HG03439 (cell line): ENCODE data around the gene OR8D1.

Experiments
- ATAC-seq: cut with Tn5 transposase; IDR thresholded peaks from one replicate; pipeline ENCODE4 v1.9.1; 2021; ENCODE audit warnings: mild to moderate bottlenecking, moderate library complexity; ENCODE audit not compliant: unreplicated experiment

The OR8D1 gene

DNA sequence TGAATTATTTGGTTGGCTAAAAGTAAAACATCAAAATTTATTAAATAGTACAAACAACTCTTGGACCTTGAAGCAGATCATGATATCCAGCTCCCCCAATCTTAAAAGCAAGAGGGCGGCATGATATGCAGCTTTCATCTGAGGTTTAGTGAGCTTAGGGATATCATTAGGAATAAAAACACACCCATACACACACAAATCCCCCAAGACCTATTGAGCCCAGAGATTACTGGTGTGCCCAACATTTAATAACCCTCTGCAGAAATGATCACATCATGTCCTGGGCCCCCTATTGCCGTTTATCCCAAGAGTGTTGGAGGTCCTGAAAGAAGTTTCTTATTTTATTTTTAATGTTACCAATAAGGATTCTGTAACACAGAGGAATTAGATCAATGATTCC, at the start of gene OR8D1:
OR8D1 (minus strand) TSS at position 101 of the 400 bp plus-strand sequence. CDS start 3,183 bp downstream, outside the sequence.
- no peak for ATAC-seq

DNA sequence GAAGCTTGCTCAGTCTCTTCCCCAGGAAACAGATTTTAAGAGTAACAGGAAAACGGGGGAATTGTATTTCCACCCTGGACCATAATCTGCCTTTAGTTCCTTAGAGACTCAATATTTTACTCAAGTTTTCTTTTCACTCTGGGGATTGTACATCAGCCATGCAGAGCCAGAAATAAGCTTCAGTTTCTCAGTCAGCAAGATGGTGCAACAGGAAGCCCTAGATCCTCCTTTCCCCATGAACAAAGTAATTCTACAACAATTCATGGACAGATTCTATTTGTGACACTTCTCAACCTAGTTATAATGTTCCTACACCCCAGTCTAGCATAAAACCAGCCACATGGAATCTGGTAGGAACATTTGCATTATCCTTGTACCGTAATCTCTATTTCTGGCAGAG, 45.8 kb upstream of the OR8D1 start:
- ATAC-seq = no peak

DNA sequence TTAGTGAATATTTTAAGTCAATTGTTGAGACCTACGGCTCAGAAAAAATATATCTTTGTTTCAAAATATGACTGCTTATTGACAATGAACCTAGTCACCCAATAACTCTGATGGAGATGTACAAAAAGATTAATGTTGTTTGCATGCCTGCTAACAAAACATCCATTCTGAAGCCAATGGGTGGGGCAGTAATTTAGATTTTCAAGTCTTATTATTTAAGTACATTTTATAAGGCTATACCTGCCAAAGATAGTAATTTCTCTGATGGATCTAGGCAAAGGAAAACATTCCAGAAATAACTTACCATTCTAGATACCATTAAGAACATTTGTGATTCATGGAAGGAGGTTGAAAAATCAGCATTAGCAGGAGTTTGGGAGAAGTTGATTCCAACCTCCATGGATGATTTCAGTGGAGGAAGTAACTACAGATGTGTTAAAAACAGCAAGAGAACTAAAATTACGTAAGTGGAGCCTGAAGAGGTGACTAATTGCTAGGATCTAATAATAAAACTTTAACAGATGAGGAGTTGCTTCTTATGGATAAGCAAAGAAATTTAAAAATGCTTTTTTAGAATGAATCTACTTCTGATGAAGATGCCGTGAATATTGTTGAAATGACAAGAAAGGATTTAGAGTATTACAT, 32.7 kb upstream of the OR8D1 start:
- ATAC-seq = no peak

DNA sequence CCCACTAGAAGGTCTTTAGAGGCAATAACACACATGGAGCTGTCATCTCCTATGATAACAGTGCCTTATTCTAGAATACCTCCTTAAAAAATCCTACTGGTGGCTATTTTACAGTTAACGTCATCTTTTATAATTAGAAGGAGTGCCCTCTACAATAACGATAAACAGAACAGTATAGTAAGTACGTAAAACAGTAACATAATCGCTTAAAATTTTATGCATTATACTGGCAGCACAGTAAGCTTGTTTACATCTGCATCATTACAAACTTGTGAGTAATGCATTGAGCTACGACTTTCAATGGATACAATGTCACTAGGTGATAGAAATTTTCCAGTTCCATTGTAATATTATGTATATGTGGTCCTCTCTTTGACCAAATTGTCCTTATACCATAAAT, 30.6 kb upstream of the OR8D1 start:
- no peak for ATAC-seq

DNA sequence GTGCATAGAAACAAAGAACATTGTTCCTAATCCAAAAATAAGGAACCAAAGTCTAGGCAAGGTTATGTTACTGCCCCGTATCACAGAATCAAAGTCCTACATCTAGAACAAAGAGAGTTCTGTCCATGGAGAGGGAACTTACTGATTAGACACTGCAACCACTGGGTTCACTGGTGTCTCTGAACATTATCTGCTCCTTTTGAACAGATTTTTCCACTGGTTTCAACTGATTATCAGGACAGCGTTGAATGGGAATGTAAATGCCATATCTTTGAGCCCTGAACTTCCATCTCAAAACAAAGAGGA, 26.3 kb upstream of the OR8D1 start:
- ATAC-seq = no peak

DNA sequence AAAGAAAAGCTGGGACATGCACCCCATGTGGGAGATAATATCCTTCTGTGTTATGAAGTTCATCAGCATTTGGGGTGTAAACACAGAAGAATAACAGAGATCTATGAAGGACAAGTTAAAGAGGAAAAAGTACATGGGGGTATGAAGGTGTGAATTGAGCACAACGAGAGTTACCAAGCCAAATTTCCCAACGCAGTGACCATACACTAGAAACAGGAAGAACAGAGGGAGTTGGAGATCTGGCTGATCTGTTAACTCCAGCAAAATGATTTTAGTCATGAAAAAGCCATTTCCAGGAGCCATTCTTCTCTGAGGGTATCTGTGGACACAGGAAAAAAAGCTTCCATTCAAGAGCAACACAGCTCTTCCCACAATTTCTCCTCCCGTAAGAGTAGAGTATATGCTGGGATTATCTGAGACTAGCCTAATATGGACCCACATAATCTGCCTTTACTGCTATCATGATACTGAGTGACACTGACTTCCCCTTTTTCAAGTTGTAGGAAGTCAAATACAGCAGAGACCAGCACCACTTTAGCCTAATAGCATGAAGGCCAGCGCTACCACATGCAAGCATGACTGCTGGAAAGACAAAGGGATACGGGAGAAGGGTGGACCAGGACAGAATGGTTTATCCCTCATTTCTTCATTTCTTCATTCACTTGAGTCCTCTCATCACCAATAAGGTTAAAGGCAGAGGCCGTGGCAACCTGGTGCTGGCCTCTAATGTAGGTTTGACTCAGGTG, 25.8 kb upstream of the OR8D1 start:
- no peak for ATAC-seq

DNA sequence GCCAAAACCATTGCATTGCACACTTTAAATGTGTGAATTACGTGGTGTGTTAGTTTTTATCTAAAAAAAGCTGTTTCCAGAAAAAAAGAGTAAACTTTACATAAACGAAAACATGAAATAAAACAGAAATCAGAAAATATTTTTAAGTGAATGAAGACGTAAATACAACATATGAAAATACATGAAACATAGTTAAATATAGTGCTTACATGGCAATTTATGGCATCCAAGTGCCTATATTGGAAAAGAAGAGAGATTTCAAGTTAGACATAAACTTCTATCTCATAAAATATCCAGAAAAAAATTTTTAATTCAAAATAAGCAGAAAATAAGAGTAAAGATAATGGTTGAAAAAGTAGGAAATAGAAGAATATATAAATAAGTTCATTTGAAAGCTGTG, 18.1 kb upstream of the OR8D1 start:
- no peak for ATAC-seq

DNA sequence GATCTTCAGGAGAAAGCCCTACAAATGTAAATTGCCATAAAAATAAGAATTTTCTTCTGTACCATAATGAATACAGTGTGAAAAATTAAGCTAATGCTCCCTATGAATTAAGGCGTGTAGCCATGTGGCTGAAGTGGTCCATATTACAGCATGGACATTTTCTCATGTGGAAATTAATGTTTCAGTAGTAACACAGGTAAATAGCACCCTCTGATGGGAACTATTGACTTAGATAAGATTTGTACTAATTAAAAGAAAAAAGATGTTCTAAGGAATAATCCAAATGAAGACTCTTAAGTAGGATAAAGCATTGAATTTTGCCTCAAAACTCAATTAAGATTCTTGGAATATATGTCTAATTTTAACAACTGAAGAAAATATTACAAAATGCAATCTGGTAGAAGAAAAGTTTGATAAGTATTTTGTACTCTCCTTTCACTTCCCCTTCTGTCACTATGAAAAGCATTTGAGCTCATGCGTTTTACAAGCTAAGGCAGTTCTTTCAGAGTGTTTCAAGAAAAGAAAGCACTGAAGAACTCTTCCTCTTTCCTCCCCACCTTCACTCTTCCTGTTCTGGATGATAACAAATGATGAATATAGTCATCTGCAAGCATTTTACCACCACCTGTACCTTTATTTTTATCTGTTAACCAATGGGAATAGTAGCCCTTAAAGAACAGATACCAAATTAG, 16.2 kb upstream of the OR8D1 start:
- no peak for ATAC-seq

DNA sequence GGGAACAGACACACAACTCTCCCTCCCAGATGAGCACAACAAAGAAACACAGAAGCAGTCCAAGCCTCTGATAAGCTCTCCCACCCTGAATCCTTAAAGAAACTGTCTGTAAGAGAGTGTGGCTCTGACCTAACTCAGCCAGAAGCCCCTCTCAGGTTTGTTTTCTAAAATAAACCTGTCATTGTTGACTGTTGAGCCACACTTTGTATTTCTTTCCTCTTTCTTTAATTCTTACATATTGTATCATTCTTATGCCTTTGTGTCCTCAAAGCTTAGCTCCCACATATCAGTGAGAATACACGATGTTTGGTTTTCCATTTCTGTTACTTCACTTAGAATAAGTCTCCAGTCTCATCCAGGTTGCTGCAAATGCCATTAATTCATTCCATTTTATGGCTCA, 14.0 kb upstream of the OR8D1 start:
- no peak for ATAC-seq

DNA sequence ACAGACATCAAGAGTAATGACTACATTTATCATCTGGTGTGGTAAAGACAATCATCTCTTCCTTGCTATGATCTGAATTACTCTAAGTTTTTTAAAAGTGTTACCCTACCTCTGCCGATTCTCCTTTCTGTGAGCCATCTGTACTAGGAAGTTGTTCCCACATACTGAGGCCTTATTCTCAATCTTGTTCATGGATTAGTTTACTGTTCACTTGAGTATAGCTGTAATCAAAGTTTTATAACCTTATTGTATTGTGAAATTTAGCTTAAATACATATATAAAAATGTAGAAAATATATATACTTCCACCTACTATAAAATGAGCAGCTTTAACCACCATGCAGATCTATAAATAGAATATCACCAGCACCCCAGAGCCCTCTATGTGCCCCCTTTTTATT, 8.6 kb upstream of the OR8D1 start:
- no peak for ATAC-seq

DNA sequence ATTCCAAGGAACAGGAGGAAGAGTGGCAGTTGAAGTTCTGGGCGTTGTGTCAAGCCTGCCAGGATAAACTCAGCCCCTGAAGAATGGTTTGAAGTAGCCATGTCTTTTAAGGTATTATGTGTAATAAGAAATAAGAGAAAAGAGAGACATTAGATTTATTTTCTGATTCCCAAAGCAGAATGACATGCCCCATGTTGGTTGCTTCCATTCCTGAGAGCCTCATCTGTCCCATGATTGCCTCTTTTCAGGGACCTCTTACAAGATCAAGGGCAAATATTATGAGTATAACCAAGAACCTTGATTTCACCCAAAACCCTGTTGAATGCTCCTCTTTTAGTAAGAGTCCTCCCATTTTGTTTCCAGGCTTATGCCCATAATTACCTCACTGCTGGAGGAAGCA, 6.3 kb upstream of the OR8D1 start, which contains the start of gene OR8D2:
OR8D2 (minus strand) TSS at position 101 of the 400 bp plus-strand sequence; CDS start at position 101, 0 bp downstream.
- no peak for ATAC-seq

DNA sequence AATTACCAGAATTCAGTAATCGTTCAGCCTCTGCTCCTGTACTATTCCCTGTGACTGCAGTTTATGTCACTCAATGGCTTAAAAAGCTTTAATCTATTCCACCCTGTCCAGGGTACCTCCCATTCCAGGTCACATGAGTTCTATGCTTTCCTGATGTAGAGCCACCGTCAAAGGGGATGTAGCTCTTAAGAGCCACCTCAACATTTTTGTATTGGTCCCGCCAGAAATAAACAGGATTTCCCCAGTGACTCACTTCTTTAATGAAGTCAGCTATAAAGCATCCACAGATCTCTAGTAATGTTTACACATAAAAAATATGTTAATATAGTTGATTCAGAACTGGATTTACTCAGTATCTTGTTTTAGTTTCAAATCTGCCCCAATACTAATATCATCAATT, 1.3 kb upstream of the OR8D1 start:
- ATAC-seq = no peak

DNA sequence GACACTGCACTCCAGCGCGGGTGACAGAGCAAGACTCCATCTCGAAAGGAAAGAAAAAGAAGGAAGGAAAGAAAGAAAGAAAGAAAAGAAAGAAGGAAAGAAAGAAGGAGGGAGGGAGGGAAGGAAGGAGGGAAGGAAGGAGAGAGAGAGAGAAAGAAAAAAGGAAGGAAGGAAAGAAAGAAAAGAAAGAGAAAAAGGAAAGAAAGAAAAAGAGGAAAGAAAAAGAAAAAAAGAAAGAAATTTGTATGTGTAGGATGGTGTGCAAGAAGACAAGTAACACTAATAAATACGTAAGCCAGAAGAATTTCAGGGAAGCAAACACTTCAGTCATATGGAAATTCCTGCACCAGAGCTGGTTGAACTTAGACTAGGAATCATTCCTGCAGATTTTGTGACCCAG, 618 bp downstream of the OR8D1 start:
- no peak for ATAC-seq

DNA sequence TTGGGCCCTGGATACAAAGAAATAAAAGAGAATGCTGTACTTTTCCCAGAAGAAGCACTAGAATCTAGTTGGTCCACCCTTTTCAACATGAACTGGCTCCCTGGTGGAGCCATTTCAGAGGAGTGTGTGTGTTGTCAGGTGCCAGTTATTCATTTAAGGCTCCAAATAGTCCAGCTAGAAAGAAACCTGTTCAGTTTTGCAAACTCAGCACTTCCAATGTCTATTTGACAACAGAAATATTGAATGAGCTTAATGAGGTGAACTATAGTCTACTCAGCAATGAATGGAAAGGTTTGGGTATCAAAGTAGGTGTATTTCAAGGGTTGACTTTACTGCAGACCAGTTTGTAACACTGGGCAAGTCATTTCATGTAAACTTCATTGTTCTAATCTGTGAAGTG, 2.1 kb downstream of the OR8D1 start:
- ATAC-seq = no peak

DNA sequence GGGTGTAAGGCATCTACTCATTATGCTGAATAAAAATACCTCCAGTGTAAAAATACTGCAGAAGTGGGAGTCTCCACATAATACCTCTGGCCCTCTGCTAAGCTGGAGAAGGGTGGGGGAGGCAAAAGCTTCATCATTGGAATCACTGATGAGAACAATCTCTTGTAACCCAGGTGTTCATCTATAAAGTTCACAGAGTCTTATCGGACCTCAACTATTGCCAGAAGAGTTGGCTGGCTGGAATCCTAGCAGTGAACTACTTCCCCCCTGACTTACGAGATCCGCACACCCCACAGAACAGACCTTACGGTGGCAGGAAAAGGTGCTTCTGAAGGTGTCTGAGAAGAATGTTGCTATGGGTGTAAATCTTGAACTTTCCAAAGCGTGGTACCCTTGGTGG, 2.5 kb downstream of the OR8D1 start:
- ATAC-seq = no peak

DNA sequence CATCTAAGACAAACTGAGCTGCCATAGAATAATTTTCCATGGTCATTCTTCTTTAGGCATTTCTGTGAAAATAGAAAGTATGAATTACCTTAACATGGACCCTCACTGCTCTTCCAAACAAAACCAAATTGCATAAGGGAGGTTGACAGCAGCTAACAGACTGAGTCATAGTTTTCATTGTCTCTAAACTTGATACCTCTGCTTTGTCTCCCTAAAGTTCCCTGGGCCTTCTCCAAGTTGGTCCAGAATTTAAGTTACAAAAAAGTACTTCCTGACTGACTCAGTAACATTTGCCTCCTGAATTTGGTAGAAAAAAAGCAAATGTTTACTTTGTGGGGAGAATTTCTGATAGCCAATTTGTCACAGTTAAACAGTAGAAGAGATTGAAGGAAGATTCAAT, 3.0 kb downstream of the OR8D1 start:
- no peak for ATAC-seq

DNA sequence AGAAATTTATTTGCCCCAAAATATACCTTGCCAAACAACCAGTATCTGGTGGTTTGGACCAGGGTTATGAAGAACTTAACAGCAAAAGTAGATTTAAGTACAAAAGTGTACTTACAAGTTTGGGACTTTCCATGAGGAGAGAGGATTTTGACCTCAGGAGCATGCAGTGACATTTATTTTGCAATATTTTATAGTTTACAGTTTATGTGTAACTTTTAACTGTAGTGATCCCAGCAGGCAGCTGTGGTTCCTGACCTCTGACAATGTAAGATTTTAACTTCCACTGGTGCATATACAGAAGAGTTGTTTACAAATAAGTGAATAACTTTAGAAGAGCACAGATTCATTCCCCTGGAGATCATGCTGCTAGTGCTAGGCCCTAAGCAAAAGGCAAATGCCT, 6.7 kb downstream of the OR8D1 start:
- no peak for ATAC-seq

DNA sequence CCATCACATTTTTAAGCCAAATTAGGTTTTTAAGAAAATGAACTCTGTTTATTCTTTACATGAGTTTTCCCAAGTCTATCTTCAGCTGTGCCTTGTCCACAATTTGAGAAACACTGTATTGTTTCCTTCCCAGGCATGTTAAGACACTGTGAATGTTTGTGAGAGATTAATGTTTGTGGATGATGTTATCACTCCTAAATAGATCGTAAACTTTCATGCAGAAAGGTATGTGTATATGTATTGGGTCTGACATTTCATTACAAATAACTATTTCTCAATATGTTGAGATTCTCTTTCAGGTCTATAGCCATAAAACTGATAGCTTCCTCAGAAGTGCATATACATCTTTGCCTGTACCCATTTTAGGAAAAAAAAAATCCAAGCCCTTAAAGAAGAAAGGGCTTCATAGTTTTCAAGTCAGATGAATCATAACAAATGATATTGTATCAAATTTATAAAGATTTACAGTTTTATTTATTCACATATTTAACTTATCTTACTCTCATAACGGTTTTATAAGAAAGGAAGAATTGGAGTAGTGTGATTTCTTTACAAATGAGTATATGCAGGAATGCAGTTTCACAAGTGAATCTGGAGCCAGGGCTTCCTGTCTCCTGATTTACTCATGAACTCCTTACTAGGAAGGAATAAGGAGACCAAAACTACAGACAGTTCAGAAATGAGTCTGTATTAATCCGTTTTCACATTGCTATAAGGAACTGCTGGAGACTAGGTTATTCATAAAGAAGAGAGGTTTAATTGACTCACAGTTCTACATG, 11.2 kb downstream of the OR8D1 start:
- no peak for ATAC-seq

DNA sequence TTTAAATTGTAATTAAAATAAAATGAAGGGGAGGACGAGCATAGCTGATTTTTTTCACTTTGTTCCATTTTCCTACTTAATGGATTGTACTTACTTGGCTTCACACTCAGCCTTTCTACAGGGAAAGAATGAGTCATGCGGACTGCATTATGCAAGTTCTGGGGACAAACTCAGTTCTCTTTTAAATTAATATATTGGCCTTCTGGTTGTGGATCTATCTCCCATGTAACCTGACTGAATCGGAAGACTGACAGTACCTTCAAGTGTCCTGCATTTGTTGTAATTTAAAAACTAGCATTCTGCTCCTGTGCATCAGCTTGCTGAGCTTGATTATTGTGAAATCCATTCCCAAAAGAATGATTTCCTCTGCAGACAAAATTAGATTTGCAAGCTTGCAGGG, 12.2 kb downstream of the OR8D1 start:
- ATAC-seq = no peak

DNA sequence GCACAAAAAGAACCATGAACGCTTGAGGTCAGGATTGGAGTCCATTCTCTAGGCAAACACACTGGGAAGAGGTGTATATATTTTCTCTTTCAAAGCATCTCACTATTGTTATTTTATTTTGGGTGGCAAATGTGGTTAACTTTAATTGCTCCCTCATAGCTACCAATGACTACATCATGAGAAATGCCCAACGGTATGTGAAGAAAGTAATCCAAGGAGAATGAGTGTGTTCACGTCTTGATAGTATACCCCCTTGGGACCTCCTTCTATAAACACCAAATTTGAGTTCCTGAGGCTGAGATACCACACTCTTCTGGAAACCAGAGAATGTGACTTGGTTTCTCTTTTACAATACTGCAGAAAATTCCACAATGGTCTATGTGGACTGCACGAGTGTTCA, 15.8 kb downstream of the OR8D1 start:
- no peak for ATAC-seq

DNA sequence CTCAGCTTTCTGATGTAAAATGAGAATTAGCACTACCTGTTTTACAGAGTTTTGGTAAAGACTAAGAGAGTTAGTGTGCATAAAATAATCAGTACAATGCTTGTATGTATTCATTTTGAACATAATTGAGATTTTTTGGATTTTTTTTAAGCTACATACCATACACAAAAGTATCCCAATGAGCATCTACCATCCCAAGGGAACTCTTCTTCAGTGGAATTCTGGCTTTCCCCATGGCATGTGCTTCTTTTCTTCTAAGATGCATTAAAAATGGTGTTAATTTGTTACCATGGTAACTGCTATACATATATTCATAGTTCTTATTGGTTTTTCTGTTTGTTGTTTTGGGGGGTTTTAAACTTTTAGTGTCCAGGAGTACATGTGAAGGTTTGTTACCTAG, 17.7 kb downstream of the OR8D1 start:
- ATAC-seq = no peak

DNA sequence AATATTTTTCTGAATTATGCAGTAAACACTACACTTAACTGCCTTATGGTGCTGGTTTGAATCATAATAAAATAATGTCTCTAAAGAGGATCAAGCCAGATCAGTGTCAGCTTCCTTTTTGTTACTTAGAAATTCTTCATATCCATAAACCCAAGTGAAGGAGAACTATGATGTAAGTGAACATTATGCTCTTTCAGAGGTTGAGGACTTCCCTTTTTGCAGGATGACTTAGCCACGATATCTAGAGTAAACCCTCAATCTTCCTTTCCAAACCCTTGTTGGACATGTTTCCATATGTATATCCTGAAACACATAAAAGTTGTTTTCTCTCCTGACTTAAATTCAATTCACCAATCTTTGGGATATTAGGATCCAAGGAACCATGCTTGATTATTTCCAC, 19.1 kb downstream of the OR8D1 start:
- no peak for ATAC-seq
